K562 (cell line): Measurements from ENCODE around the gene SCAMP5. TPM values are rescaled to one million over a fixed set of nuclear protein-coding genes. Genes with fewer than 3 reads are reported as not detected.
A peak's percentile ranks its signal among the peaks of the same experiment; 100 is the strongest.

Experiments
- ATAC-seq: fragments of 200-7000 bp; cut with Tn5 transposase; 3 replicates; pipeline ENCODE4 v1.9.1; 2020; ENCODE audit warnings: moderate library complexity
- BruUV-seq: library from RNA; stranded (reverse); fragments of 400-500 nt; replicated peaks from 2 replicates; lab custom pipeline; 2021; lab: Mats Ljungman, UMichigan
- CTCF ChIA-PET: fragments of 300-600 bp; formaldehyde crosslinking; extraction: SDS; loops from one replicate; lab custom pipeline; 2021; ENCODE audit warnings: low intra/inter-chr PET ratio; lab: Yijun Ruan, JAX
- POLR2A ChIA-PET: fragments of 300-600, 350-650 bp; sonication (Branson Sonifier 250); formaldehyde crosslinking; extraction: SDS; loops from one replicate; lab custom pipeline; 2021; ENCODE audit warnings: antibody characterized with exemption, inconsistent platforms; lab: Yijun Ruan, JAX
- DNase-seq, 4 experiments: peaks; one replicate each; pipeline versions ENCODE4 v3.0.0 to v3.0.0-alpha.2; 2011 to 2018; ENCODE audit warnings: low spot score in 3 of 4, mixed read lengths in 3 of 4; ENCODE audit errors: extremely low read depth in 1 of 4
- FAIRE-seq: peaks from 2 replicates; lab custom pipeline; 2011; peaks lifted over from hg19 to GRCh38; lab: Jason Lieb, UNC
- H2AFZ ChIP-seq: 2 replicates; pipeline ENCODE4 v1.6.0; 2011; ENCODE audit warnings: low read depth, low read length, control low read depth, inconsistent platforms
- H3K27ac ChIP-seq: fragments of 200-600 bp; 3 replicates; pipeline ENCODE4 v1.8.0; 2011; ENCODE audit warnings: low read depth, mild to moderate bottlenecking, control low read depth, inconsistent platforms, low read length, moderate library complexity, mixed read lengths; ENCODE audit errors: extremely low read depth
- H3K27me3 ChIP-seq, 2 experiments: fragments of 300-600 bp in 1 of 2; 2 replicates in 1 of 2; 3 replicates in 1 of 2; pipeline versions ENCODE4 v1.6.0 to v1.8.0; 2011; ENCODE audit warnings: inconsistent platforms in 2 of 2, low read length in 2 of 2, mild to moderate bottlenecking in 1 of 2, mixed read lengths in 1 of 2, moderate library complexity in 1 of 2; ENCODE audit not compliant: control insufficient read depth in 2 of 2, insufficient read depth in 2 of 2
- H3K36me3 ChIP-seq: fragments of 300-600 bp; 3 replicates; pipeline ENCODE4 v1.8.0; 2011; ENCODE audit warnings: mild to moderate bottlenecking, low read length, inconsistent platforms; ENCODE audit not compliant: control insufficient read depth, insufficient read depth
- H3K4me1 ChIP-seq, 2 experiments: fragments of 200-600 bp in 1 of 2; replicated peaks in 1 of 2; 2 replicates in 1 of 2; 3 replicates in 1 of 2; pipeline versions ENCODE4 v1.5.1 to v1.8.0; 2011; ENCODE audit warnings: inconsistent platforms in 2 of 2, low read length in 2 of 2, mild to moderate bottlenecking in 1 of 2, mixed read lengths in 1 of 2, moderate library complexity in 1 of 2; ENCODE audit not compliant: control insufficient read depth in 2 of 2, insufficient read depth in 2 of 2
- H3K4me2 ChIP-seq: 2 replicates; pipeline ENCODE4 v1.6.1; 2011; ENCODE audit warnings: low read length, control low read depth, inconsistent platforms, mixed read lengths; ENCODE audit not compliant: insufficient read depth
- H3K4me3 ChIP-seq: fragments of 200-600 bp; sonication (generic), shearing (Covaris generic); 2 replicates; pipeline ENCODE4 v1.5.1; 2016; ENCODE audit warnings: control low read depth, inconsistent platforms
- H3K79me2 ChIP-seq: fragments of 200-600 bp; 3 replicates; pipeline ENCODE4 v1.8.0; 2011; ENCODE audit warnings: low read length, inconsistent platforms; ENCODE audit not compliant: control insufficient read depth, insufficient read depth
- H3K9ac ChIP-seq, 2 experiments: 2 replicates each; pipeline versions ENCODE4 v1.6.0 to v1.6.1; 2011; ENCODE audit warnings: low read depth in 2 of 2, low read length in 2 of 2, control low read depth in 1 of 2, inconsistent platforms in 1 of 2, mild to moderate bottlenecking in 1 of 2, mixed read lengths in 1 of 2; ENCODE audit not compliant: insufficient read depth in 1 of 2
- H3K9me1 ChIP-seq: one replicate; pipeline ENCODE4 v1.6.0; 2011; ENCODE audit warnings: inconsistent platforms, mild to moderate bottlenecking, low read length, moderate library complexity; ENCODE audit not compliant: control insufficient read depth, insufficient read depth
- H3K9me3 ChIP-seq: replicated peaks from 2 replicates; pipeline ENCODE4 v1.5.1; 2011; ENCODE audit warnings: low read depth, low read length, inconsistent platforms; ENCODE audit not compliant: control insufficient read depth, insufficient read depth
- H4K20me1 ChIP-seq: replicated peaks from 2 replicates; pipeline ENCODE4 v1.6.1; 2011; ENCODE audit warnings: low read length, inconsistent platforms, mixed read lengths; ENCODE audit not compliant: control insufficient read depth, insufficient read depth
- BRCA1 ChIP-seq, 2 experiments: fragments of 450-650 bp in 1 of 2; sonication (generic) in 1 of 2; formaldehyde crosslinking in 1 of 2; IDR thresholded peaks; 2 replicates each; pipeline versions ENCODE4 v1.5.0 to v1.6.1; 2017 to 2020; ENCODE audit warnings: mild to moderate bottlenecking in 1 of 2, missing genetic modification reagents in 1 of 2
- CBX8 ChIP-seq: fragments of 200-600 bp; sonication (generic); IDR thresholded peaks from 2 replicates; pipeline ENCODE4 v1.6.1; 2012; ENCODE audit warnings: borderline replicate concordance, mixed run types, low read depth, mild to moderate bottlenecking, moderate library complexity, mixed read lengths, low read length, control low read depth, inconsistent platforms; ENCODE audit not compliant: poor library complexity, severe bottlenecking; ENCODE audit errors: extremely low read depth
- ERF ChIP-seq: fragments of 450-650 bp; formaldehyde crosslinking; IDR thresholded peaks from 2 replicates; pipeline ENCODE4 v1.4.0; 2020; ENCODE audit warnings: mild to moderate bottlenecking, mixed read lengths
- ETS1 ChIP-seq: conservative IDR thresholded peaks from 2 replicates; pipeline ENCODE4 v1.6.1; 2011; ENCODE audit warnings: low read depth, mild to moderate bottlenecking, low read length; ENCODE audit not compliant: control insufficient read depth
- KAT2B ChIP-seq: IDR thresholded peaks from one replicate; pipeline ENCODE4 v1.6.1; 2012; ENCODE audit warnings: low read depth, mild to moderate bottlenecking, control low read depth, inconsistent platforms, low read length, moderate library complexity
- MAFF ChIP-seq: IDR thresholded peaks from 2 replicates; pipeline ENCODE4 v1.6.1; 2012; ENCODE audit warnings: low read length, improper control_type of control experiment
- MAFK ChIP-seq: IDR thresholded peaks from 2 replicates; pipeline ENCODE4 v1.6.1; 2011; ENCODE audit warnings: low read length, improper control_type of control experiment
- MXI1 ChIP-seq: IDR thresholded peaks from 2 replicates; pipeline ENCODE4 v1.6.1; 2011; ENCODE audit warnings: low read depth, mild to moderate bottlenecking, improper control_type of control experiment, low read length
- POLR2AphosphoS5 ChIP-seq: IDR thresholded peaks from 2 replicates; pipeline ENCODE4 v1.6.1; 2011; ENCODE audit warnings: mild to moderate bottlenecking, low read depth, low read length, moderate library complexity; ENCODE audit not compliant: control insufficient read depth, insufficient read depth
- TSHZ1 ChIP-seq: fragments of 250-450 bp; sonication (Bioruptor Pico); IDR thresholded peaks from 2 replicates; pipeline ENCODE4 v1.4.0; 2020; ENCODE audit warnings: mild to moderate bottlenecking, moderate library complexity
- ZFPM2 ChIP-seq: fragments of 250-450 bp; sonication (Bioruptor Pico); IDR thresholded peaks from 2 replicates; pipeline ENCODE4 v1.5.1; 2022; ENCODE audit warnings: mild to moderate bottlenecking
- ZNF431 ChIP-seq: sonication (generic); formaldehyde crosslinking; IDR thresholded peaks from 2 replicates; pipeline ENCODE4 v1.8.0; 2022; ENCODE audit warnings: mild to moderate bottlenecking, missing genetic modification reagents
- ZNF79 ChIP-seq: fragments of 250-450 bp; sonication (Bioruptor Pico); IDR thresholded peaks from 2 replicates; pipeline ENCODE4 v1.4.0; 2020; ENCODE audit warnings: low read depth, mild to moderate bottlenecking, moderate library complexity
- WGBS: fragments of 100-300 bp; shearing (Covaris generic); methylation state at CpG from one replicate; pipeline ENCODE4 v1.1.6; 2016; ENCODE audit warnings: low coverage, mixed read lengths; ENCODE audit not compliant: insufficient coverage; ENCODE audit errors: missing lambda C conversion rate; 5-methylcytosine and 5-hydroxymethylcytosine counted together
- in situ Hi-C: fragments of 300-500 bp; cut with MboI; formaldehyde crosslinking; loops from 4 replicates; pipeline ENCODE4 v1.15.0; 2018; ENCODE audit warnings: inconsistent platforms, mixed read lengths
- intact Hi-C: fragments of 100-400 bp; cut with micrococcal nuclease; formaldehyde crosslinking; loops from 2 replicates; pipeline ENCODE4 v1.14.2; 2022
- polyA plus RNA-seq, 8 experiments: library from polyadenylated mRNA; depleted of rRNA in 4 of 8; stranded (reverse) in 5 of 8; unstranded in 3 of 8; fragments of >200 nt; fragmentation: Nextera tagmentation in 2 of 8; fragmentation: Illumina TruSeq in 1 of 8; extraction: Ambion mirVana in 2 of 8; extraction: Trizol in 1 of 8; gene quantifications; 2 replicates each; pipeline versions ENCODE4 v1.2.1 to v1.2.3, GENCODE V29; 2011 to 2014; ENCODE audit warnings: inconsistent platforms in 1 of 8, missing spikeins in 1 of 8
- total RNA-seq, 7 experiments: library from RNA; depleted of rRNA in 6 of 7; stranded (reverse); fragments of >200 nt in 6 of 7; fragmentation: Illumina TruSeq in 2 of 7; extraction: Trizol in 2 of 7; gene quantifications; 2 replicates each; pipeline versions ENCODE4 v1.2.1 to v1.2.3, GENCODE V29; 2011 to 2021; ENCODE audit warnings: low replicate concordance in 1 of 7

Gene SCAMP5
- total and polyA plus RNA-seq, 9 of the 15 experiments (the other 6 are each of a cell fraction or from before 2014, with no cell fraction given): 0.09 to 0.29 (median 0.19) TPM; not detected in 5

GRCh38 chr15:75043509-75044257 lies 48.3 kb downstream of the SCAMP5 start:
- Histone ChIP-seq H3K4me1 (peaks cover 46 to 62% of the 10 kb centered on the region in 2 experiments), H3K4me2 (peak overlapping the region; percentile 71), H3K36me3 (peaks cover 16% of the 10 kb centered on the region; the same call in 1 of the 3 replicates), H2AFZ (peak overlapping the region; percentile 75), H3K9me1 (no peaks in the 10 kb centered on the region), H3K4me3 (no peak overlapping the region; the same call in 1 of the 2 replicates), H3K27me3 (no peaks in the 10 kb centered on the region), H3K9me3 (no peaks in the 10 kb centered on the region), H3K9ac (peak overlapping the region; percentile 73 to 85), H4K20me1 (no peaks in the 10 kb centered on the region), H3K27ac (peak overlapping the region; percentile 91), H3K79me2 (peaks cover 2% of the 10 kb centered on the region; the same call in 1 of the 3 replicates)
- POLR2A ChIA-PET: interaction anchor here (0.5 to 2.2 kb wide), 18 partner anchors 9 to 621 kb away, joined by 3 to 16 read pairs (median 5); partner anchors contain the start of gene PPCDC
- FAIRE-seq (peak; percentile 96), DNase-seq (peak; percentile 78 to 96 (median 86)), ATAC-seq (peak; percentile 90)
- CTCF ChIA-PET: interaction anchor here (2.5 to 2.6 kb wide), 2 partner anchors 159 to 161 kb away, joined by 9 to 19 read pairs; partner anchors contain the start of gene C15orf39
- intact Hi-C loops (loop anchor here (1.0 kb wide), 2 partner anchors 23 to 159 kb away; no protein-coding TSS in a partner anchor), in situ Hi-C loops (no loop called here)
- no TSS peak for BruUV-seq
- WGBS: 18% methylated on average over 18 of the region's 20 CpGs
- TF ChIP-seq POLR2AphosphoS5: no peak
- no peak for TF ChIP-seq BRCA1 (IDR thresholded peaks at IDR 0.05)
- no peak for TF ChIP-seq BRCA1 (CRISPR knock-in tag; IDR thresholded peaks at IDR 0.05)
- TF ChIP-seq TSHZ1 (CRISPR knock-in tag): 0 out of 2 replicates have a peak, but pooled peaks have one; percentile 2
- TF ChIP-seq ZNF431 (CRISPR knock-in tag): peak; percentile 67
- no peak for TF ChIP-seq KAT2B
- no peak for TF ChIP-seq ZNF79 (CRISPR knock-in tag)
- TF ChIP-seq MXI1: peak; percentile 70; the same call in 1 of the 2 replicates
- TF ChIP-seq CBX8: no peak
- TF ChIP-seq ETS1: peak; percentile 73; the same call in 1 of the 2 replicates
- no peak; the same call in 1 of the 2 replicates for TF ChIP-seq ERF (CRISPR knock-in tag)
- TF ChIP-seq MAFF: no peak
- TF ChIP-seq ZFPM2 (CRISPR knock-in tag): no peak
- peak; percentile 25; the same call in 1 of the 2 replicates for TF ChIP-seq MAFK
